H7 (cell line): ENCODE results near the gene CD300A. TPM values are rescaled to one million over a fixed set of nuclear protein-coding genes. Genes with fewer than 3 reads are reported as not detected.
A peak's percentile ranks its signal among the peaks of the same experiment; 100 is the strongest.

Source experiments
- DNase-seq: peaks from one replicate; pipeline ENCODE4 v3.0.0; 2012
- H3K27me3 ChIP-seq: 2 replicates; pipeline ENCODE4 v1.6.0; 2011; ENCODE audit warnings: mild to moderate bottlenecking, low read length; ENCODE audit not compliant: control insufficient read depth, insufficient read depth
- H3K36me3 ChIP-seq: replicated peaks from 2 replicates; pipeline ENCODE4 v1.5.1; 2011; ENCODE audit warnings: low read length; ENCODE audit not compliant: control insufficient read depth, insufficient read depth
- H3K4me3 ChIP-seq: 2 replicates; pipeline ENCODE4 v1.5.1; 2011; ENCODE audit warnings: low read depth, mild to moderate bottlenecking, control low read depth, low read length, moderate library complexity; ENCODE audit not compliant: insufficient read depth
- total RNA-seq: library from RNA; depleted of rRNA; stranded (reverse); fragments of >200 nt; shearing (Covaris generic); gene quantifications from 2 replicates; pipeline ENCODE4 v1.2.3, GENCODE V29; 2014; rRNA removed

The CD300A gene
- total RNA-seq, 1 experiment from 2014 or later, result 0.07 TPM

DNA sequence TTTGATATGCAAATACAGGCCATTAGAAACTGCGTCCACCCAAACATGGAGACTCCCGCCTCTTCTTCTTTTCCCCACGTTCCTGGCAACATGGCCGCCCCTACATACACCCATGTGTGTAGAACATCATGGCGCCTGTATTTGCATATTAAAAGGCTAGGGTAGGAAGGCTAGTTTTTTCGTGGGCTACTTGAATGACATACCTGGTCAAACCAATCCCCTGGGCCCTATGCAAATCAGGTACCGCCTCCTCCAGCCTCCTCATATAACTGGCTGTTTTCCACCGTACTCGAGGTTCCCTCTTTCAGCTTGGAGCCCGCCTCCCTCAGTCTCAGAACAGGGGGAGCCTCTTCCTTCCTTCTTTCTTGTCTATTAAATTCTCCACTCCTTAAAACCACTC is 65.7 kb downstream of the CD300A start:
- DNase-seq, result peak; percentile 69
- no peaks in the 10 kb centered on the region; the same call in none of the 2 replicates for H3K27me3 ChIP-seq
- H3K4me3 ChIP-seq, result peak overlapping the region; percentile 19; the same call in 1 of the 2 replicates
- no peaks in the 10 kb centered on the region for H3K36me3 ChIP-seq

Other genes starting within 250 kb of the CD300A start
- not detected in 2 replicates for gene DNAI2, start 192.4 kb upstream of the CD300A start, total RNA-seq
- 0.52 and 1.1 TPM in 2 replicates for gene KIF19, start 140.4 kb upstream of the CD300A start, total RNA-seq
- gene BTBD17, start 104.8 kb upstream of the CD300A start, total RNA-seq, result 1.3 and 1.4 TPM in 2 replicates
- gene GPR142, start 99.1 kb upstream of the CD300A start, total RNA-seq, result not detected in 2 replicates
- gene GPRC5C, start 34.5 kb upstream of the CD300A start, total RNA-seq, result 35.3 and 48.8 TPM in 2 replicates
- not detected in 2 replicates for gene CD300LB, start 64.8 kb downstream of the CD300A start, total RNA-seq
- not detected in 2 replicates for gene CD300C, start 79.5 kb downstream of the CD300A start, total RNA-seq
- gene CD300H, start 100.9 kb downstream of the CD300A start, total RNA-seq, result not detected in 2 replicates
- gene CD300LD, start 125.6 kb downstream of the CD300A start, total RNA-seq, result not detected in 2 replicates
- gene CD300E, start 157.1 kb downstream of the CD300A start, total RNA-seq, result 0.03 TPM in 1 of 2 replicates, not detected in the other
- not detected in 2 replicates for gene CD300LF, start 246.3 kb downstream of the CD300A start, total RNA-seq